ENCODE data around the gene SIRPD. TPM values are rescaled to one million over a fixed set of nuclear protein-coding genes. Genes with fewer than 3 reads are reported as not detected.

SIRPD gene
- total RNA-seq, 2 donors from 2014 or later: not detected

GRCh38 chr20:1484438-1485116, 72.9 kb downstream of the SIRPD start:
- Mint-ChIP-seq H3K27ac (no peak overlapping the region), H3K36me3 (ENCODE audit: low read depth) (peaks cover 5% of the 10 kb centered on the region), H3K27me3 (peaks cover 75% of the 10 kb centered on the region), H3K4me1 (no peaks in the 10 kb centered on the region), H3K4me3 (no peak overlapping the region)
- DNase-seq (no peak), ATAC-seq (no peak)
- no peaks in the 10 kb centered on the region for H3K9me3 ChIP-seq (ENCODE audit: control insufficient read depth, low read length, poor library complexity, severe bottlenecking)

Other genes with a start within 250 kb of the SIRPD start
- gene SDCBP2, start 228.6 kb downstream of the SIRPD start, total RNA-seq: 1 to 10 TPM; 1.2 to 2.3 TPM
- 100 to 1,000 TPM in 1 of 2 donors, 10 to 100 TPM in 1; 77.9 to 113 TPM for gene FKBP1A, start 164.7 kb downstream of the SIRPD start, total RNA-seq
- gene NSFL1C, start 90.9 kb downstream of the SIRPD start, total RNA-seq: 10 to 100 TPM; 57.7 to 63.1 TPM
- gene SIRPB2, start 66.3 kb downstream of the SIRPD start, total RNA-seq: 1 to 10 TPM in 1 of 2 donors, under 1 TPM in 1; 0.78 to 1.8 TPM
- gene SIRPB1, start 62.3 kb upstream of the SIRPD start, total RNA-seq: 1 to 10 TPM; 4.4 to 4.6 TPM
- gene SIRPG, start 100.1 kb upstream of the SIRPD start, total RNA-seq: 10 to 100 TPM; 45.3 to 47.5 TPM

Measured in T-helper 17 cell (primary cell).